Fibroblast of skin of left quadriceps (primary cell): ENCODE results near the gene NANS.
A peak's percentile ranks its signal among the peaks of the same experiment; 100 is the strongest.
"Not testable (repeated sequence)": the region's sequence is repeated elsewhere in the genome, so short reads cannot be mapped to it uniquely, and the experiment has no call there.

Experiments
- DNase-seq, 2 experiments: peaks; one replicate each; pipeline ENCODE4 v3.0.0-alpha.2; 2013; ENCODE audit warnings: low read depth in 2 of 2

NANS gene

DNA sequence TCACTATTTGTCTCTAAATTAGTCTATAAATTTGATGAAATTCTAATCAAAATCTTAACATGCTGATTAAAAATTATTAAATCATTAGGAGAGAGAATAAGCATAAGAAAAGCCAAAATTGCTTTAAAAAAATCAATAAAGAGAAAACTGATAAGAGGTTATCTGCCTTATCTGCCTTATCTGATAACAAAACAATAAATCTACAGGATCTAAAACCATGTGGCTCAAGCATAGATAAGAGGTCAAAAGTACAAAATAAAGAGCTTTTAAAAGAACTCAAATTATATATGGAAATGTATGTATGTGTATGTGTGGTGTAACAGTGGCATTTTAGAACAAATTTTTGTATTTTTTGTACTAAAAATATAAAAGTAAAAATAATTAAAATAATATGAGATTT is 43.9 kb downstream of the NANS start:
- DNase-seq = no peak

DNA sequence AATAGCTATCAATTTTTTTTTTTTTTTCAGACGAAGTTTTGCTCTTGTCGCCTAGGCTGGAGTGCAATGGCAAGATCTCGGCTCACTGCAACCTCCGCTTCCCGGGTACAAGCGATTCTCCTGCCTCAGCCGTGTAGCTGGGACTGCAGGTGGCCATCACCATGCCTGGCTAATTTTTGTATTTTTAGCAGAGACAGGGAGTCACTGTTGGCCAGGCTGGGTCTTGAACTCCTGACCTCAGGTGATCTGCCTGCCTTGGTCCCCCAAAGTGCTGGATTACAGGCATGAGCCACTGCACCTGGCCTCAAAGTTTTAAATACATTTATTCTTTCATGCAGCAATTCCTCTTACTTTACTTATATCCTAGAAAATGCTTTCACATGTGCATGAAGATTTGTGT is 44.9 kb downstream of the NANS start:
- DNase-seq = no peak

DNA sequence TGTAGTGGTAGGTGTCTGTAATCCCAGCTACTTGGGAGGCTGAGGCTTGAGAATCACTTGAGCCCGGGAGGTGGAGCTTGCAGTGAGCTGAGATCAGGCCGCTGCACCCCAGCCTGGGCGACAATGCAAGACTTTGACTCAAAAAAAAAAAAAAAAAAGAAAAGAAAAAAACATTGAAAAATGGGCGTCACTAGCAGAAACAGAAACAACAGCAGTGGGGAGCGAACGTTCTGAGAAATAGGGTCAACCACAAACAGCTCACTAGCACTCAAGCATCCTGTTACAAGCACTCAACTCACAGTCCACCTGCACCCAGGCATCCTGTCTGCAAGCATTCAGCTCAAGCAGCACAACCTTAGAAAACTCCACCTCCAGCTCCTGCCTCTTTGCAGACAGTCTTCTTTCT is 45.3 kb downstream of the NANS start:
- no peak for DNase-seq

DNA sequence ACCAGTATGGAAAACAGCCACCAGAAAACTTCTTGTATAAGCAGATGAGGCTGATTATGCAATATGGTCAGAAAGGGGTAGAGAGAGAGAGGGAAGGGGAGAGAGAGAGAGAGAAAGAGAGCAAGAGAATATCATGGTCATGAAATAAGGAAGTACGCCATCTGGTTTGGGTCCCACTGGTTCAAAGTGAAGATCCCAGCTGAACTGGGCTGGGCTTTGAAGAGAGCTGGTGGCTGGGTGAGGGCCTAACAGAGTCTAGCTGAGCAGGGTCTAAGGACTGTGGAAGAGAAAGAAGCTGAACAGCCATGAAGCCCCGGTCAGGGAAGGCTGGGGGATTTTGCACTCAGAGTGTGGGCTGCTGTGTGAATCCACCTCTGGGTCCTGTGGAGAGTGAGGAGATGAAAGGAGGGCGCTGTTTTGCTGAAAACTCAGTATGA is 47.9 kb downstream of the NANS start:
- DNase-seq = no peak

DNA sequence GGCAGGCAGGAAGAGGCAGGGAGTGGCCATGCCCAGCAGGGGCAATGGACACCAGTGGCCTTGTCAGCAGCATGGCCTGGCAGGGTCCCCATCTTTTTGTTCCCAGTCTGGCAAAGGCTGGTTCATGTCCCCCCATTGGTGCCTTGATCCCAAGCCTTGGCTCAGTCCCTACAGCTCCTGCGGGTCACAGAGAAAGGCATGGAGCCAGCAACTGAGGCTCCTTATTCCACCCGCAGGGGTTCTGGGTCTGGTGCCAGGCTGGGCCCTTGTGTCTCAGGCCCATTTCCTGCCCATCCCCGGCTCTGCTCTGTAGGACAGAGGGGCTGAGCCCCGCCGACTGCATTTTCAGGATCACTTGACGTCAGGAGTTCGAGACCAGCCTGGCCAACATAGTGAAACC is 48.5 kb downstream of the NANS start:
- no peak for DNase-seq

DNA sequence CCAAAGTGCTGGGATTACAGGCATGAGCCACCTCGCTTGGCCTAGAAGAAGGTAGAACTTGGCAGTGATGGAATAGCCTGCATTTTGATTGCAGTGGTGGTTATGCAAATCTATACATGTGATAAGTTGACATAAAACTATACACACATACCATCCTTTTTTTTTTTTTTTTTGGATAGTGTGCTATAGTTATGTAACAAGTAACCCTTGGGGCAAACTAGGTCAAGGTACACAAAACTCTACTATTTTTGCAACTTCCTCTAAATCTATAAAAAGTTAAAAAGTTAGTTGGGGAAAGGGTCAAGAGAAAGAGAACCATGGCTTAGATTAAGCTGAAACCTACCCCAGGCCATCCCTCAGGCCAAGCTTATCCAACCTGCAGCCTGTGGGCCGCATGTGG is 51.4 kb downstream of the NANS start:
- no peak for DNase-seq

DNA sequence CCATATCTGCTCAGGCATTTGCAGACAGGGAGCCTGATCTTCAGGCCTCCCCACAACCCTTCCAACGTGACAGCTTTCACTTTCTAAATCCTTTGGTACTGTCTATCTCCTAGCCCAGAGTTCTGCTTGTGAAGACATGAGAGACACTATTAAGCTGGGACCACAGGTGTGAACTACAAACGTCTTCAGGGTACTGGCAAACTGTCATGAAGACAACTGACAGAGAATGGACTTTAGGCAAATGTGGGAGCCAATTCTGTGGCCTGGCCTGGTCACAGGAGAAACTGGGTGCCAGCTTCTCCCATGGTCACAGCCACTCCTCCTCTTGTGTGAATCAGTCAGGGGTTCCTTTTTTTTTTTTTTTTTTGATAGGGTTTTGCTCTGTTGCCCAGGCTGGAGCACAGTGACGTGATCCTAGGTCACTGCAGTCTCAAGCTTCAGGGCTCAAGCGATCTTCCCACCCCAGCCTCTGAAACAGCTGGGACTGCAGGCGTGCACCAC is 52.0 kb downstream of the NANS start:
- no peak for DNase-seq

DNA sequence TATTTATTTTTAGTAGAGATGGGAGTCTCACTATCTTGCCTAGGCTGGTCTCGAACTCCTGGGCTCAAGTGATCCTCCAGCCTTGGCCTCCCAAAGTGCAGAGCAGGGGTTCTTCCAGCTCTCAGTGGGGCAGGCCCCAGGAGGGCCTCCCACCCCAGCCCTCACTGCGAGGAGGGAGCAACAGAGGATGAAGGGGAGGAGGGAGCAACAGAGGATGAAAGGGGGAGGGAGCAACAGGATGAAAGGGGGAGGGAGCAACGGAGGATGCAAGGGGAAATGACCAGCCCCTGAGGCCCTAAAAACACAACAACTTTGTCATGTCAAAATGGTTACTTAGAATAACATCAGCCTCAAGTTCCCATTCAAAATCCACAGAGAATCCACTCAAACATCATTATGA is 52.5 kb downstream of the NANS start:
- no peak for DNase-seq

DNA sequence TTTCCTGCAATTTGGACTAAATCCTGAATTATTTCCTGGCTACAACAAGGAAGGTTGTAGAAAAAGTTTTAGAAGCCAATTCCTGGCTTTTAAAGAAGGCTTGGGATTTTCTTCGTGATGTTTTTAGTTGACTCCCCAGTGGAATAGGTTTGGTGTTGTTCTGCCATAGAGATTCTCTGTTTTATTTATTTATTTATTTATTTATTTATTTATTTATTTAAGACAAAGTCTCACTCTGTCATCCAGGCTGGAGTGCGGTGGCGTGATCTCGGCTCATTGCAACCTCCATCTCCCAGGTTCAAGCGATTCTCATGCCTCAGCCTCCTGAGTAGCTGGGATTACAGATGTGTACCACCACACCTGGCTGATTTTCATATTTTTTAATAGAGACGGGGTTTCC is 60.6 kb downstream of the NANS start:
- DNase-seq = not testable (repeated sequence)

DNA sequence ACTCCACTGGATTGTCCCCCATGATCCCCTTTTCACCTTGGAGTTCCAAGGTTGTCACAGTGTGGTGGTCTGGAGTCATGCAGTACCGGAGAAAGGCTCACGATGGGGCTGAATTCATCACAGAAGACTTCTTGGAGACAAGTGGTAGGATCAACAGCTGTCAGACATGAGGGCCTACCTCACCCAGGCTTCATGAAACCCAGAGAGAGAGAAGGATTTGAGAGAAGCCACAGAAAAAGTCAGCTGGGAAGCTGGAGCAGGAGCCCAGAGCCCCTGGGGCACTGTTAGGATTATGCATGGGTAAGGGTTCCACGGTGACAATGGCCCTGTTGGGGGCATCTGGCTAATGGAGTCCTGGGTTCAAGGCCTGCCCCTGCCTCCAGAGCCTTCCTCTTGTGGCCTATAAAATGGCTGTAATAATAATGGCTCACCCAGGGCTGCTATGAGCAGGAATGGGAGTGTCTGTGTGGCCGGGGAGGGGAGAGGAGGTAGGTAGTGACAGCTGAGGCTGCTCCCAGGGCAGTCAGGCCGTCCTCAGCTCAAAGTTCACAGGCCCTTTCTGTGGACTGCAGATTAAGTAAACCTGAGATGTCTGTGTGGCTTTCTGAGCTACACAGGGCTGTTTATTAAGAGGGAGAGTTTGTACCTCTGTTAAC is 61.6 kb downstream of the NANS start:
- DNase-seq = peak; percentile 3 to 4

DNA sequence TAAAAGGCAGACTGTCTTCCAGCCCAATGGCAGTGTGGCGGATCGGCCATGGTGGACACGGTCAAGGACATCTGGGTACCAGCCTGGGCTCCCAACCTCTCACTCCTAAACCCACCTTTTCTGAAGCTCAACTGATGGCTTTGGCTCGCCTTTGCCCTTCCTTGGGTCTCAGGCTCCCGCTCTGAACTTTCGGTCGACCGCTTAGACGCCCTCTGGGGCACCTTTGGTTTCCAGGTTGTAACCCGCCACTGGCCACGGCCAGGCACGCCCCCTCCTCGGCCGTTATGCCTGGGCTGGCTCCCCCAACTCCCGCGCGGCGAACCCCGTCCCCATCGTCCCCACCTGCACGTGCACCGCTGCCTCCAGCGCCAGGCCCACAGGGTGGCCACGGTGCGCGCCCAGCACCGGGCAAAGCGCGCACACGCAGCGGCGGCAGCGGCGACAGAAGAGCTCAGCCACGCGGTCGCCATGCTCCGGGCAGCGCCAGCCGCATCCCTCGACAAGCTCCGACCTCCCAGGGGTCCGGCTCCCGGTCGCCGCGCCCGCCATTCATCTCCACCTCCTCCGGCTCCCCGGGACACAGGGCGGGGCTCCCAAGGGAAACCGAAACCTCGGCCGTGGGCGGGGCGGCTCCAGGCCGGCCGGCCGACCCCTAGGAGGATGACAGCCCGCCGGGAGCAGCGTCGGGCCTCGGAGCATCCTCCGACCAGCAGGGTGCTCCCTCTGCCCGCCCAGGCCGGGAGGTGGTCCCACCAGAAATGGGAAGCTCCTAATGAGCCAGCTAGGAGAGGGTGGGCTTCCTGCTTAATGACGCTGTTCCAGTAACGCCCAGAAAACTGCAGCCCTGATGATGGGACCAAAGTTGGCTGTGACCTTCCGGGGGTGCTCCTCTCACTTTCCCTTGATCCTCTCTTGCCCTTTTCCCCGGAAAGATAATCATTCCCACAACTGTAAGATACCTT is 62.4 kb downstream of the NANS start, which contains the start of gene TRIM14:
Gene TRIM14, minus strand, starts transcription at position 583 of the 962 bp plus-strand sequence. Its CDS starts 34 bp downstream, at position 549.
- DNase-seq = peak; percentile 17 to 20

DNA sequence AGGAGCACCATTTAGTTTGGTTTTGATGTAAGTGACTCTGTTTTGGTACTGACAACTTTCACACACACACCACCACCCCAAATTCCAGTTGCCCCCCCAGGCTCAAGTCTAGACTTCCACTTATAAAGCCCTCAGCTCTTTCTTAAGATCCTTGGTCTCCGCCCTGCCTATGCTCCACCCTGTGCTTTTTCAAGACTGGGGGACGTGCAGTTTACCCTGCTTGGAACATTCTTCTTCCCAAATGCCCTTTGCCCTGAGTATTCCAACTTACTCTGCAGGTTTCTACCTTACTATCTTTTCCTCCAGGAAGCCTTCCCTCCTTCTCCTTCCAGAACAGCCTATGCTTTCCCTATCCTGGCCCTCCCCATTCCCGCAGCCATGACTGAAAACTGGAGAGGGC is 63.9 kb downstream of the NANS start:
- DNase-seq = no peak

DNA sequence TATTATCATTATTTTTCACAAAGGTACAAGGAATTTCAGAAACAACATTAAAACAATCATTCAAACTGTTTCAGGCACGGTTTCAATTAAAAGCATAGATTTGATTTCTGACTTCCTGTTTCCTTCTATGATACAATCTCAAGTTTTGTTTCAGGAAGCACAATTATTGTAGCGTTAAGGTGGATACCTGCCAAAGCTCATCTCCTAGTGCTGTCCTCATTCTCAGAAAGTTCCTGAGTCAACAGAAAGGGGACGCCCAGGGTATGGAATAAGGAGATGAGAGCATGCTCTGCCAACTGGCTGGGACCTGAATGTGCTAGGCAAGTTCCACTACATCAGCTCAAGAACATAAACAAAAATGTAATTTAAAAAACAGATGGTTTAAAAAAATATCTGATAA is 64.5 kb downstream of the NANS start:
- no peak for DNase-seq

DNA sequence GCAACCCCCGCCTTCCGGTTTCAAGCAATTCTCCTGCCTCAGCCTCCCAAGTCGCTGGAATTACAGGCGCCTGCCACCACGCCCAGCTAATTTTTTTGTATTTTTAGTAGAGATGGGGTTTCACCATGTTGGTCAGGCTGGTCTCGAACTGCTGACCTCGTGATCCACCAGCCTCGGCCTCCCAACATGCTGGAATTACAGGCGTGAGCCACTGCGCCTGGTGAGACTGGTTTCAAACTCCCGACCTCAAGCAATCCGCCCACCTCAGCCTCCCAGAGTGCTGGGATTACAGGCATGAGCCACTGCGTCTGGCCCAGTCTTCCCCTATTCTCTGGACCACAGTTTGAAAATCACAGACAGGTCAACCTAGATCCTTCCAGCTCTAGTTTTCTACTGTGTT is 67.6 kb downstream of the NANS start:
- not testable (repeated sequence) for DNase-seq

DNA sequence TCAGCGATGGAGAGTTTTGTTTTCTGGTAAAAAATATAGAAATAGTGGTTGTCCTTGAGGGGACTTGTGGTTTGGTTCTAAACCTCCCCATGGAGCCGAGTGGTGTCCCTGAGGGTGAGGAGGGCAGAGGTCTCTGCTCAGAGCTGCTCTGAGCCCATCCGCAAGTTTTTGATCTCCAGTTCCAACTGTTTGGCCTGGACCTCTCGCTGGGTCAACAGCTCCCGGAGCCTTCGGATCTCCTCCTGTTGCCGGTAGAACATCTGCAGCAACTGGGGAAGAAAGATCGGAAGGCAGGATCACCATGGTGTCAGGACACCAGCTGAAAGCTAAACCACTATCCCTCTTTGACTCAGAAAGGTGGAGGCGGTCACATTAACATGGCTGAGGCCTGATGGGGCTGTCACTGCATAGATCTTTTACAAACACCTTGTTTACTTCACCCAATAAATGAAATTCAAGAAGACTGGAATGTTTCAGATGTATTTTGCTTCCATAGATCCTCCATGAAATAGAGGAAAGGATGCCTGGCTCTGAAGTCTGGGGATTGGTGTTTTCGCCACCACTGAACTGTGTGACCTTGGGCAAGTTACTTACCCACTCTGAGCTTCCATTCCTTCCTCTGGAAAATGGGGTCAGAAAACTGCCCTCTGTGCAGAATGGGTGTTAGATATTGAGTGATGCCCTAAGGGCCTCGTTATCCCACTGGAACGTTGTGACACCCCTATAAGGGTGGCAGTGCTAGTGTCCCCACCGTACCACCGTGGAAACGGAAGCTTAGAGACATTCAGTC is 68.3 kb downstream of the NANS start:
- no peak for DNase-seq

DNA sequence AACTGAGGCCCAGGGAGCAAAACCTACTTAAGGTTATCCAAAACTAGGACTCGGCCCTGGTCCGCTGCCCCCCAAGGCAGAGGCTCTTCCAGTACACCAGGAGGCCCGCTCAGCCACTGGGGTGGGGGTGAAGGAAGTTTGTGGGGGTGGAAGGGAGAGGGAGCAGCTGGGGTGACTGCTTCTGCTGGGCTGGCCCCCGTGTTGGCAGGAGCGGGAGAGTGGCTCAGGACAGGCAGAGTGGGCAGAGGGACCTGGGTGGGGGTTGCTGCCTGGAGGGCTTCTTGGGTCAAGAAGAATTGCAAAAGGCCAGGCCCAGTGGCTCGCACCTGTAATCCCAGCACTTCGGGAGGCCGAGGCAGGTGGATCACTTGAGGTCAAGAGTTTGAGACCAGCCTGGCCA is 70.7 kb downstream of the NANS start:
- DNase-seq = no peak

DNA sequence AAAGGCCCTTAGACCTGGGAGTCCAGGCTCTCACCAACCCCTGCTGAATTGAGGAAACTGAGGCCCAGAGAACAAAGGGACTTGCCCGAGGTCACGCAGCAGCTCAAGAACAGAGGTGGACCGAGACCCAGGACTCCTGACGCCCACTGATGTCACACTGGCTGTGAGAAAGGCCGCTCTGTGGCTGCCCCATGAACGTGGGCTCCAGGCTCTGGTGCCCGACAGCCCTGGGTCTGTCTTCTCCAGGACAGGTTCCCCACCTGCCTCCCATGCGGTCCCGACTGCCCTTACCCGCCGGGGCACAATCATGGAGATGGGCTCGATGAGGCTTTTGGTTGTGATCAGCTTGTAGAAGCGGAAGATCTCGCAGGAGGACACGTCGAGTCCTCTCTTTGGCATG is 71.8 kb downstream of the NANS start:
- no peak for DNase-seq

DNA sequence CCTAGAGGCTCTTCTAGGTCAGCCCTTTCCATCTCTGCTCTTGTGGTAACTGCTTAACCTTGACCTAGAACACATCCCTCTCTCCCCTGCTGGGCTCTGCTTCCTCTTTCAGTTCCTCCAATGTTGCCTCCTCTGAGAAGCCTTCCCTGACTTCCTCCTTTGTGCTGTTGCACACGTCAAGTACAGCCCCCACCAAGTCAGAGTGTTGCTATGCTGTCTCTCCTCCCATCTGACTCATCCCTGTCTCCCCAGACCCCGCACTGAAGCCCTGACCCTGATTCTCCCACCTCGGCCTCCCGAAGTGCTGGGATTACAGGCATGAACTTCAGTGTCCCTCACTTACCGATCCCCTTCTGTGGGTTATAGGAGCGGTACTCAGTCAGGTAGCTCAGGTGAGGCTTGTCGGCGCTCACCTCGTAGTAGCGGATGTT is 72.9 kb downstream of the NANS start:
- no peak for DNase-seq

DNA sequence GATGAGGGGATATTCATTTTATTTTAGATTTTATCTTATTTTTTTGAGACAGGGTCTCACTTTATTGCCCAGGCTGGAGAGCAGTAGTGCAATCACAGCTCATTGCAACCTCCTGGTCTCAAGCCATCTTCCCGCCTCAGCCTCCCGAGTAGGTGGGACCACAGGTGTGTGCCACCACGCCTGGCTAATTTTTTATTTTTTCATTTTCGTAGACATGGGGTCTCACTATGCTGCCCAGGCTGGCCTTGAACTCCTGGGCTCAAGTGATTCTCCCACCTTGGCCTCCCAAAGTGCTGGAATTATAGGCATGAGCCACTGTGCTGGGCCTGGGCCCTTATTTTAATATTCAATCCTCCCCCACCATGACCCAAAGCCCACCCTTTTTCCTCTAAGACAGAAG is 73.5 kb downstream of the NANS start:
- DNase-seq = not testable (repeated sequence)

DNA sequence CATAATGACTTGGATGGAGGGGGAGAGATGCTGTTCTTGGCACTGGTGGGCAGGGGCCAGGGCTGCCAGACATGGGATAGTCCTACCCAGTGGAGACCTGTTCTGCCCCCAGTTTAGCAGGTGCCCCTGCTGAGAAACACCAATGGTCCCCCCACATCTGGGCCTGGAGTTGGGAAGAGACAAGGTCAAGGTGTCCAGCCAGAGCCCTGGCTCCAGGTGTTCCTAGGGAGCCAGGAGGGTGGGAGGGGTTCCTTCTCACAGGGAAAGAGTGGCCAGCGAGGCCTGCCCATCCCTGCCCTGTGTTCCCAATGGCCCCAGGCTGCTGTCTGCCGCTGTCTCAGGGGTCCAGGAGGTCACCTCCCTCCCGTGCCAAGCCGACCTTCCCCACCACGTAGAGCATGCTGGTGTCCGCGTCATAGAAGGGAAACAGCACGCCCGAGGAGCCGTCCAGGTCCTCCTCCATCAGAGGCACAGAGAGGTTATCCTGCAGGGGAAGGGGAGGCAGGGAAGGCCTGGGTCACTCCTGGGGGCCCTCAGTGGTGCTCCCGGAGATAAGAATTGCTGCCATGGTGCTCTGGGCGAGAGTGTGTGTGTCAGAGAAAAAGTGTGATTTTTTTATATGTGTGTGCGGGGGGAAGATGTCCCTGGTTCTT is 74.2 kb downstream of the NANS start:
- DNase-seq = no peak

DNA sequence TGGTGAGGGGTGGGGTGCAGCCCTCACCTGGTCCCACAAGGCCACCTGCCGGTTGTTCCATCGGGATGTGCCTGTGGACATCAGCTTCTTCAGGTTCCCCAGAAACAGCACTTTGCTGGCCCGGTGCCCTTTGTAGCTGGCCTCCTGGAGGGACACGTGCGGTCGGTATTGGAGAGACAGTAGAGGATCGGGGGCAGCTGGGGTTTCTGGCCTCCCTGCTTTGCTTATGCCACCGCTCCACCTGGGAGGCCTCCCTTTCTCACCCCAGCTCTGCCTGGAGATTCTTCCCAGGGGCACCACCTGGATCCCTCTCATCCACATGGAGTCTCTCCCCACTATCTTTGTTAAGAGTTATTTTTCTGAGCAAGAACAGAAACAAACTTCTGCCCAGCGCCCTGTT is 75.6 kb downstream of the NANS start:
- DNase-seq = no peak
